Keratinocyte (primary cell): Measurements from ENCODE around the gene GRIN3A.

Source experiments
- CTCF ChIP-seq, 3 experiments: IDR thresholded peaks in 1 of 3; conservative IDR thresholded peaks in 1 of 3; optimal IDR thresholded peaks in 1 of 3; 2 replicates in 2 of 3; 3 replicates in 1 of 3; pipeline versions ENCODE3 to v1.5.1; 2011; ENCODE audit warnings: low read length in 3 of 3, mild to moderate bottlenecking in 3 of 3, moderate library complexity in 2 of 3, control low read depth in 1 of 3, inconsistent platforms in 1 of 3; ENCODE audit not compliant: insufficient read depth in 2 of 3; ENCODE audit errors: extremely low read depth in 1 of 3
- EZH2 ChIP-seq: IDR thresholded peaks from one replicate; pipeline ENCODE4 v1.6.1; 2012; ENCODE audit warnings: inconsistent platforms, mild to moderate bottlenecking, low read length, moderate library complexity

- TF ChIP-seq CTCF (optimal IDR thresholded peaks at IDR 0.05 in 1 of 3, IDR thresholded peaks at IDR 0.05 in 1 of 3, conservative IDR thresholded peaks at IDR 0.05 in 1 of 3; ENCODE audit: extremely low read depth in 1 of 3, insufficient read depth in 2 of 3, low read length in 3 of 3) (no peak), EZH2 (no peak)
These were observed 20.0 kb upstream of the GRIN3A start for GRCh38 chr9:101758304-101758930.
